T follicular helper cell (primary cell): Measurements from ENCODE around the gene ZC3H18.

Experiments
- DNase-seq: peaks from one replicate; pipeline ENCODE4 v3.0.0-alpha.2; 2020; ENCODE audit warnings: low read depth

The ZC3H18 gene

DNA sequence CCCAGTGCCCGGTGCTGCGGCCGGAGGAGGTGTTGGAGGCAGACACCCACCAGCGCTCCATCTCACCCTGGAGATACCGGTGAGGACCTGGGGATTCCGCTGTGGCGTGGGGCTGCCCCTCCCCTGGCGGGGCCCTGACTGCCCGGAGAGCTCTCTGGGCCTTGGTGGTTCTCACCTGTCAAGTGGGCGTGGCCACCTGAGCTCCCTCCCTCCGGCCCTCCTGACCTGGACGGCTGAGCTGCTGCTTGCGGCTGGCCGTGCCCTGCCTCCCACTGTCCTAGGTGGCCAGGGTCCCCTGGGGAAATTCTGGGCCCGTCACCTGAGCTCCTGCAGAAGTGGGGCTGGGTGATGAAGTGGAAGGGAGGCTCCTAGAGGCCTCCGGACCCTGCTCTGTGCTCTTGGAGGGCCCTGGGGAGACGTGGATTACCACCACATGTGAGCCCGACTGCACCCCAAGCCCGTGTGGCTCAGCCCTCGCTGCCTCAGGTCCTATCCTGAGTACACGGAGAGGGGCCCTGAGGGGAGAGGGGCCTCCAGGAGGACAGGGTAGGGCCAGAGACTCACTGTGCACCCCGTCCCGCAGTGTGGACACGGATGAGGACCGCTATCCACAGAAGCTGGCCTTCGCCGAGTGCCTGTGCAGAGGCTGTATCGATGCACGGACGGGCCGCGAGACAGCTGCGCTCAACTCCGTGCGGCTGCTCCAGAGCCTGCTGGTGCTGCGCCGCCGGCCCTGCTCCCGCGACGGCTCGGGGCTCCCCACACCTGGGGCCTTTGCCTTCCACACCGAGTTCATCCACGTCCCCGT, 69.2 kb downstream of the ZC3H18 start:
- no peak for DNase-seq

DNA sequence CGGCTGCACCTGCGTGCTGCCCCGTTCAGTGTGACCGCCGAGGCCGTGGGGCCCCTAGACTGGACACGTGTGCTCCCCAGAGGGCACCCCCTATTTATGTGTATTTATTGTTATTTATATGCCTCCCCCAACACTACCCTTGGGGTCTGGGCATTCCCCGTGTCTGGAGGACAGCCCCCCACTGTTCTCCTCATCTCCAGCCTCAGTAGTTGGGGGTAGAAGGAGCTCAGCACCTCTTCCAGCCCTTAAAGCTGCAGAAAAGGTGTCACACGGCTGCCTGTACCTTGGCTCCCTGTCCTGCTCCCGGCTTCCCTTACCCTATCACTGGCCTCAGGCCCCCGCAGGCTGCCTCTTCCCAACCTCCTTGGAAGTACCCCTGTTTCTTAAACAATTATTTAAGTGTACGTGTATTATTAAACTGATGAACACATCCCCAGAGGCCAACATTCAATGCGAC, 69.9 kb downstream of the ZC3H18 start:
- no peak for DNase-seq

DNA sequence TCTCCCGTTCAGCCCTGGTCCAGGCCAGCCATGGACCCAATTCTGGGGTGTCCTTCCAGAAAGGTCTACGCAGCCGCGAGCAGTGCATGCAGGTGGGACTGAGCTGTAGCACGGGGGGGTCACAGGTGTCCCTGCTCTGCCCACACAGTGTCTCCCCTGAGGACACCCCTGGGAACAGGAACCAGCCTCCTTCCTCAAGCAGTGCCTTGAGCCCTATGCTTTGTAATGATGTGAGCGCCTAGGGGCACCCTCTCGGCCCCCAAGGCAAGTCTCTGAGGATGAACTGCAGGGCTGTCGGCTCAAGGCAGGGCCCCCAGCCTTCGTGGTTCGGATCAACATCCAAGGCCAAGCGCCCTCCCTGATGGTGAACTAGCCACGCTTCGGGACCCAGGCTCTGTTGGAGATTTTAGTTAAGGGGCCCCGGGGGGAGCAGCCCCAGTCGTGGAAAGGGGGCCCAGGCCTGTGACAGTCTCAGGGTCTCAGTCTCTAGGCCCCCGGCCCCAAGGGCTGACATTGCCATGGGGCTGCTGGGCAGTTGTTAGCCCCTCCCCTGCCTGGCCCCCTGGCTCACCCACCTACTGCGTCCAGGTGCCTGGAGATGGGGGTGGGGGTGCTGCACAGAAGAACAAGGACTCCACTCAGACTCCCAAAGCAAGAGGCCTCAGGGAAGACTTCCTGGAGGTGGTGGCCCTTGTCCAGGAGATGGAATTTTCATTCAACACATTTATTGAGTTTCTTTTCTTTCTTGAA, 70.5 kb downstream of the ZC3H18 start:
- DNase-seq, result no peak

DNA sequence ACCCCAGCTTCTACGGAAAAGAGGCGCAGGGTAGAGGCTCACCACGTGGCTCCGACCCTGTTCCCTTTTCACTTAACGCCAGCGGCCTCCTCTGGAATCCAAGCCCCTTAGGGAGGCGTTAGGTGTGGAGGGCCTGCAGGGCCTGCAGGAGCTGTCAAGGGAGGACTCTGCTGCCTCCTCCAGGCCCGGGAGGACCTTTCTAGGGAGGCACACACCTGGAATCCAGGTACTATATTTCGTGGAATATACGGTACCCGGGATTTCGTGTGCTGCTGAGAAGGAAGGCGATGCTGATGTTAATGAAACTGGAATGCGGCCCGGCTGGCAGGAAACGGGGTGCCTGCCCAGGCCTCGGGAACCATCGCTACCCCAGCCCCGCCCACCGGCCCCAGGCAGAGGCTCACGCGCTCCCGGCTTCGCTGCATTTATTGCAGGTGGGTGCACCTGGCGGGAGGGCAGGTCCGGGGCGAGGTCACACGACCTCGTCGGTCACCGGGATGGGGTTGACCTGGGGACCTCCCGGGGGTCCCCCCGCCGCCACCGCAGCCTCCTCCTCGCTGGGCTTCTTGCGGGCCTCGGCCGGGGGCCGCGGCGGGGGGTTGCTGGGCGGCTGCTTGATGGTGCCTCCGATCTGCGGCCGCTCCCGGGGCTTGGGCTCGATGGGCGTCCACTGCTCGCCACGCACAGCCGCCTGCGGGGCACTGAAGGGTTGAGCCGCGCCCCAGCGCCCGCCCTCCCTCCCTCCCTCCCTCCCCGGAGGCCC, 72.9 kb downstream of the ZC3H18 start:
- no peak for DNase-seq

DNA sequence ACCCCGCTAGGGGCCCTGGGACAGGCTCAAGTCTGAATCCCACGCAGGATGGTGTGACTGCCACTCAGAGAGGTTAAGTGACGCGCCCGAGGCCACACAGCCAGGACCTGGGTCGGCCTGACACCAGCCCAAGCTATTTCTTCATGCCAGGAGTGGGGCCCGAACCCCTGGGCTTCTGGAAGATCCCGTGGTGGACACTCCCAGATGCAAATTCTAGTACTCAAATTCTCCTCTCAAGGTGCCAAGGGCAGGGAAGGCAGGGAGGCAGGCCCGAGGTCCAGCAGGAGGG, 73.4 kb downstream of the ZC3H18 start:
- no peak for DNase-seq

DNA sequence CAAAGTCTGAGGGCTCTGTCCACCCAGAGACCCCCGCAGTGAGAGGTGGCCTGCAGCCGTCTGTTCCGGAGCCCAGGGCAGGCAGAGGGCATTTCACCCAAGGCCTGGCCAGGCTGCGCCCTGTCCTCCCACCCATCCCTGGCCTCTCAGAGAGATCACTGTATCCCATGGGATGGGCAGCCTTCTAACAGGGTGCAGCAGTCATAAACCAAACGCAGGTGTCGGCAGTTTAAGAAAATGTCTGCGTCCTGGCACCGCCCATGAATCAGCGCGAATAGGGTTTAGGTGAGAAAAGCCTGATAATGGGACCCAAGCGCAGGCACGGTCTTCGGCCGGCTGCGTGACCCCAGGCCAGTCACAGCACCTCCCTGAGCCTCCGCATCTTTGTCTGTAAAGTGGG, 75.3 kb downstream of the ZC3H18 start:
- DNase-seq, result no peak

DNA sequence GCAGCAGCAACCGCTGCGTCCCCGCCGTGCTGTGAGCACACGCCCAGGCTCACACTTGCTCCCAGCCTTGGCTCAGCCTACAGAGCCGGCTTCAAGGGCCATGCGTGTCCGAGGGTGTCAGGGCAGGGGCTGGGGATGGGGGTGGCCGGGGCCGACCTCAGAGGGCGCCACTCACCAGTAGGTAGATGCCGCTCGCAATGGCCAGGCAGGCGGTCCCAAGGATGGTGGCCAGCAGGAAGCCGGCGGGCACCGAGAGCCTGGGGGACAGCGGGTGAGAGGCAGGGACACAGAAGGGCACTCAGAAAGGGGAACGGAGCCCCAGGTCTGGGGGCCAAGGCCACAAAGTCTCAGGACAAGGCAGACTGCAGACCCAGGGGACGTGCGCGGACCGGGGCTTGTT, 75.7 kb downstream of the ZC3H18 start:
- DNase-seq, result no peak

DNA sequence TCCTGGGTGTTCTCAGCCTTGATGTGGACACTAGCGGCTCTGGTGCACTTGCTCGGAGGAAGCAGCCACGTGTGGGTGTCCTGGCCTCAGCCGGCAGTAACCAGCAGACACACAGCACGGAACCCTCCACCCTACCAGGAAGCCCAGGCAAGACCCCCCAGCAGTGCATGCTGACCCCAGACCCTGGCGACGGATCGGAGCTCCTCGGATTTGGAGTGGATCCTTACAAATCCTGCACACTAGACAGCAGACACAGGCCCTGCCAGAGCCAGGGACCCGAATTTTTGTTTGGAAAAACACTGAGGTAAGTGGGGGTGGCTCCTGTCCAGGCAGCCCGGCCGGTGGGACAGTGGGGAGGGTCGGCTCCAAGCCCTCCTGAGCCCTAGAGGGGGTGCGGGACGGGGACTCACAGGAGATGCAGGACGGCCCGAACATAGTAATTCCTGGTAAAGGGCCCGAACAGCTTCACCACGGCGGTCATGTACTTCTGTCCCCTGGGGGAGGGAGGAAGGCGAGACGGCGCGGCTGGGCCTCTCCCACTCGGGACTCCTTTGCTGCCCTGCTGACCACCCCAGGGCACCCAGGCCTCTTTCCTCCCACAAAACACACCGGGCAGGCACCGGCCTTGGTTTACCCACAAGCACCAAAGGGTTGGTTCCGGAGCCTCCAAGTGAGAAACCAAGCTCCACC, 76.3 kb downstream of the ZC3H18 start:
- no peak for DNase-seq

DNA sequence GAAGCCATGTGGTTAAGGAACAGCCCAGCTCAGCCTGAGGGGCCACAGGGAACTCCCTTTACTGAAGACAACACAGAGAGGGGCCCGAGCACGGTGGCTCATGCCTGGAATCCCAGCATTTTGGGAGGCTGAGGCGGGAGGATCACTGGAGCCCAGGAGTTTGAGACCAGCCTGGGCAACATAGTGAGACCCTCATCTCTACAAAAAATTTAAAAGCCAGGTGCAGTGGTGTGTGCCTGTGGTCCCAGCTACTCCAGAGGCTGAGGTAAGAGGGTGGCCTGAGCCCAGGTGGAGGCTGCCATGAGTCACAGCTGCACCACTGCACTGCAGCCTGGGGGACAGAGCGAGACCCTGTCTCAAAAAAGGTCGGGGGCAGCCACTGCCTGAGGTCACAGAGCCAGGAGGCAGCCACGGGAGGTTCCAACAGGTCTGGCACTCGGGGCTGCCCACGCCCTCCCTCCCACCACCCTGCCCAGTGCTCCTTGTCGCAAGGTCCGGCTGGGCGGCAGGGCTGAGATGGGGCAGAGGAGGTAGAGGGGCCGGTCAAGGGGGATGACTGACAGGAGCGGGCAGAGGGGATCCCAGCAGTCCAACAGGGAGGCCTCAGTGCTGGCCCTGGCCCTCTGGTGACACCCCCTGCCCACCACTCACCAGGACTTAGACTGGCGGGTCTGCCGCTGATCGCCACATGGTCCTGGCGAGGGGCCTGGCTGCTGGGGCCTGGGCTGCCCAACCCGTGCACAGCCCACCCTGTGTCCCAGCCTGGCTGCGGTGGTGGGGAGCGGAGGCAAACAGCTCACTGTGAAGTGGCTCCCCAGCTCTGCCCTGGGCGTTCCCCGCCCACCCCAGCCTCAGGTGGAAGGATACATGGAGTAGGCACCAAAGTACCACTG, 77.2 kb downstream of the ZC3H18 start:
- no peak for DNase-seq

DNA sequence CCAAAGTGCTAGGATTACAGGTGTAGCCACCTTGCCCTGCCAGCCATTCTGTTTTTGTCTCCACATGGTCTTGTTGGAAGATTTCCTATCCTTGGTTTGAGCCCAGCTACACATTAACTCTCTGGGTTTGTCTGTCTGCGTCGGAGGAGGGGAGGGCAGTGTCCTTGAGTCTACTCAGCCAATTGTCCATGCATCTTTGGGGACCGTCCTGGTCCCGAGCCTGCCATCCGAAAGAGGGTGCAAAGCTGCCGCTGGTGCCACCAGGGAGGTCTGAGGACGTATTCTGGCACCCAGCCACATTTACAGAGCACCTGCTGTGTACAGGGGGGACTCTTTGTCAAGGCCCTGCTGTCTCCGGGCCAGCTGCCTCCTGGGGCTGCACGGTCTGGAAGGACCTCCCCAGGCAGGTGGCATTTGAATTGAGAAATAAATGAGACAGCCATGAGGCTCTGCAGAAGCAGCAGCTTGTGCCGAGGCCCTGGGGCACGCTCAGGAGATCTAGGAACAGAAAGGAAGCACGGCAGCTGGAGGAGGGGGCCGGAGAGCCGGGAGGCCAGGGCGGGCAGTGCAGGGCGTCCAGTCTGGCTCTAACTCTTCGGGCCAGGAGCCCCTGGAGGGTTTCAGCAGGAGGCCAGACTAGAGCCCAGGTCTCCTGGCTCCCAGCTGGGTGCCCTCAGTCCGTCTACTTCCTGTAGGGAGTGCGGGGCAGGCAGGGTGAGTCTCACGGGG, 79.2 kb downstream of the ZC3H18 start:
- DNase-seq, result no peak

DNA sequence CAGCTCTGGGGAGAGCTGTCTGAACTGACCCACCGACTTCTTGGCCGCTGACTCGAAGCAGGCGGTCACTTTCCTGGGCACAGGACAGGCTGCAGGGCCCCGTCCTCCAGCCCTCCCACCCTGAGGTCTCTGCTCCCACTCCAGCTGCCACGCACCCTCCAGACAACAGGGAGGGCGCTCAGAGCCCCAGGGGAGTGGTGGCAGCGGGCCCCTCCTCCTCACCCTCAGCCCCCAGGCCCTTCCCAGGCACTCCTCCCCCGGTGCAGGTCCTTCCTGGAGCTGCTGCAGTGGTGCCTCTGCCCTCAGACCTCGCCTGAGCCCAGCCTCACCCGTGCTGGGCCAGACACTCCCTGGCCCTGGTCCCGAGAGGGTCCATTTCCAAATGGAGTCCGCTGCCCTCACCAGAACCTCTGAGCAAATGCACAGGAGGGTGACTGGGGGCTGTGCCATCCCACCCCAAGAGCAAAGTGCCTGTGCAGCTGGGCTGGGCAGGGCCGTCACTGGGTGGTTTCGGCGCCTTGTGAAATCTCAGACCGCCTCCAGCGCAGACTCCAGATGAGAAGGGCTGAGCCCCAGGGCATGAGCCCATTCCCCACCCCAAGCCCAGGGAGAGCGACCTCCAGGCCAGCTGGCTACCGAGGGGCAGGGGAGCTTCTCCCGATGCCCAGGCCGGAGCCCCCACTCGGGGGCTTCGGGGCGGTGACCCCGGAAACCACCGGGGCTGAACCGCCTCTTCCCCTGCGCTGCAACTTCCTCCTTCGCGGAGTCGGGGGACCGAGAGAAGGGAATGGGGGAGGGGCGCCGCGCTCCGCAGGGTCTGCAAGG, 79.9 kb downstream of the ZC3H18 start:
- DNase-seq, result no peak

DNA sequence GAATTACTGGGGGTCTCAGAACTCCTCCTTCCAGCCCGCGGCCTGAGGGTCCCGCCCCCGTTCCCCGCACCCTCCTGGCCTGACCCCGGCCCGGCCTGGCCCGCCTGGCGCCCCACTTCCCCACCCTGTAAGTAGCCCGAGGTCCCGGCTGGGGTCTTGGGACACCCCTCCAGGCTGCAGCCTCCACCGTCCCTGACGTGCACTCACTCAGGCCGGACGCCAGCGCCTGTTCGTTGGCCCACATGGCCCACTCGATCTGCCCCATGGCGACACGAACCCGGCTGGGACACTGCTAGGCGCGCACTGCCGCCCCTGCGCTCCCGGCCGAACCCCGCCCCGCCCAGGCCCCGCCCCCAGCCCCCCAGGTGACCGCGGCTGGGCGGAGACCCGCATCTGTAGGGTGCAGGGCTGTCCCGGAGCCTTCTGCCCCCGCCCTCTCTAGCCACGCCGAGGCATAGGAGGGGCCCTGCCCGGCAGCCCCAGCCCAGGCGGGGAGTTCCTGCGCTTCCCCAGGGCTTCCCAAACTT, 80.6 kb downstream of the ZC3H18 start, which contains the start of gene CYBA:
TSS of gene CYBA (minus strand) at position 305 of the 527 bp plus-strand sequence. CDS start at position 265, 40 bp downstream.
- peak; percentile 66 for DNase-seq

DNA sequence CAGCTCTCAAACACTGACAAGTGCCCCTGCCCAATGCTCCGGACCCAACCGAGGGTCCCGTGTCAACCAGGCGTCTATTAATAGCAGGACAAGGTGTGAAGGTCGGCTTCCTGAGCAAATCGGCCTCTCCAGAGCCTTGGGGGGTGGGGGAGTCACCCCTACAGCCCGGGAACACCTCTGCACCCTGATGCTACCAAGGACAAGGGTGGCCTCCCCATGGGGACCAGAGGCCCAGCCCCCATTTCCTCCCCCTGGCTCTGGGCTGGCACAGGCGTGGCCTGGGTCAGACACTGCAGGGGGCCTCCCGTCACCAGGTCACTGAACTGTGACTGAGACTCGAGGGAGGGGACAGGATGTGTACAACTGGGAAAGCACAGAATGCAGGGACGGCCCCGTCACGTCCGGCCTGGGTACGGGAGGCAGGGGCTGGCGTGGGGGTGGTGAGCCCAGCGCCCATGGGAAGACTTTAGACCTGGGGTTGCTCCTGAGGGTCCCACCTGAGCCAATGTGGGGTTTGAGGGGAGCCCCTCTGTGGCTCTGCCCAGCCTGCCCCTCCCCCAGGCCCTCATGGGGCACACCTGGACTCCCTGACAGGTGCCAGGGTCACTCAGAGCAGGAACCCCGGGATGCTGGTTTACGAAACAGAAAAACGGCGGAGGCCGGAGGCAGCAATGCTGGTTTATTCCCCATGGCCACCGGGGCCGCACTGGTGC, 81.2 kb downstream of the ZC3H18 start:
- DNase-seq, result peak; percentile 41

DNA sequence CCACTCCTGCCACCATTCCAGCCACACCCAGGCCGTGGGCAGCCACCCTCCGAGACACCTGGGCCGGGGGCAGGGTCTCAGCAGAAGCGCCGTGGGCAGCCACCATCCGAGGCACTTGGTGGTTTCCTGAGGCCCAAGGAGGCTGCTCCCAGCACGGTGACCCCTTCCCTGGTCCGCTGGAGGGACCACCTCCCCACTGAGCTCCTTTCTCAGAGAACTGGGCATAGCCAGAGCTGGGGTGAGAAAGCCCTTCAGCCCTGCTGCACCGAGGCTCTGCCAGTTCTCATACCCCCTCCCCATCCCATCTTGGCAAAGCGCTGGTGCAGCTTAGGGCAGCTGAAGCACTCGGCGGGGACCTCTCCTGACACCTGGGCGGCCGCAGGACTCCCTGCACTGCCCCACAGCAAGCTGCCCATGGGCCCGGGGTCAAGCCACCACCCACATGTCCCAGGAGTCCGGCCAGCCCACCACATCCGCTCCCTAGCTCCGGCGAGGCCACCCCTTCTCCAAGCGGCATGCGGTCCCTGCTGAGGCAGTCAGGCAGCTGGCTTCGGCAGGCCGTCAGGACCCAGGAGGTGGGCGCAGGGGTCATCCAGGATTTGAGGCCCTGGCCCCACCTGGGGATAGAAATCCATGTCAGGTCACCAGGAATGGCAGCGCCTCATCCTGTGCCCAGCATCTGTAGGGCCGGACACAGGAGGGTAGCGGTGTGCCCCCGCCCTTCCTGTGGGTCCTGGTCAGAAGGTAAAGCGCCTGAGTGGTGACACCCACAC, 82.0 kb downstream of the ZC3H18 start:
- DNase-seq, result no peak

DNA sequence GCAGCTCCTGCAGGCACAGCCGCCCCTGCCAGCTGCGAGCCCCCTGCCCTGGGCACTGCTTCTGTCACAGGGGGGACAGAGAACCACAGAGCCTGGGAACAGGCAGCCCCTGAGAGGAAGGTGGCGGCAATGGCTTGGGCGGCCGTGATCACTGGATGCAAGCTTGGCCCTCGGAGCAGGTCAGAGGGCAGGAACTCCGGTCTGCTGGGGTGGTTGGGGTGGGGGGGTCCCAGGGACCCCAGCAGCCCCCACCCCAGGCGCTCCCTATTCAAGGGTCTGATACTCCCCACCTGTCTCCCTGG, 82.5 kb downstream of the ZC3H18 start:
- no peak for DNase-seq

DNA sequence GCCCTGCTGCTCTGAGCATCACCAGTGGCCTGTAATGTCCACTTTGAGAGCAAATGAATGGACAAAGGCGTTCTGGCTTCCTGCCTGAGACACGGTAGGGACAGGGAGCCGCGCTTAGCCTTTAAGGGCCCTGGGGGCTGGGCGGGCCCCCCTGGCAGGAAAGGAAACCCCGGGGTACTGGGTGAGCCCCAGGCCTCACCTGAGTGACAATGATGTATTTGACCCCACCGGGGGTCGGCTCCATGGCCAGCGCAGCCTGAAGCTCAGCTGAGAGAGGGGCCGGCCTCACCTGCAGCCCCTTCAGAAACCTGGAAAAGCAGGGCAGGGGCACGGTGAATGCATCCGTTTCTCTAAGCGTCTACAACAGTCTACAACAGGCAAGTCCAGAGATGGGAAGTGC, 82.9 kb downstream of the ZC3H18 start:
- DNase-seq, result no peak

DNA sequence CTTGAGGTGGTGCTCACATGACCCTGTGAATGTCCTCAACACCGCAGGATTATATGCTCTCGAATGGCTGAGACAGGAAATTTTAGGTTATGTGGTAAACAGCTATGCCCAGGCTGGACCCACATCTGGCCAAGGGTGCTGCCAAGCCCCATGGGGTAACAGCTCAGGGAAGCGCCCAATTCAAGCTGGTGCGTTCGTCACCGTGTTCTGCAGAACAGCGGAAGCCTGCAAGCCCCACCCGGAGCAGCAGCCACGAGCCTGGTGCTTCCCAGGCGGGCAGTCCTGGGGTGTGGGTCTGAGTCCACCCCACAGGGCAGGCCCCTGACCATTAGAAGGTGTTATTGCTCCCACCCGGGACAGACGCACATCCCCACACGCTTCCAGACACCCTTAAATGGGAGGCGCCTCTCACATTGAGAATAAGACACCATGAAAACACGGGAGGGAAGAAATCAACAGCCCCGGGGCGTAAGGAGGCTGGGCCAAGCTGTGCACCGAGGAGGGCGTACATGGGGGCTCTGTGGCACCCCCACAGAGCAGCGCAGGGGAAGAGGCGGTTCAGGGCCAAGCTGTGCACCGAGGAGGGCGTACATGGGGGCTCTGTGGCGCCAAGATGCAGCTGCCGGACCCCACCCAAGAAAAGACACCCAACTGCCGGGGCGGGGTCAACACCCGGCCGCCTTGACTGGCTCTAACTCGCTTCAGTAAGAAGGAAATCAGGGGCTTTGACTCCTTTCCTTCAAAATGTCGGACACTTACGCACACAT, 83.6 kb downstream of the ZC3H18 start:
- DNase-seq, result no peak
